ENCODE results near the gene CD55. TPM values are rescaled to one million over a fixed set of nuclear protein-coding genes. Genes with fewer than 3 reads are reported as not detected.

The CD55 gene
- total and polyA plus RNA-seq, 2 experiments from 2014 or later, result 16.7 to 18.5 TPM

DNA sequence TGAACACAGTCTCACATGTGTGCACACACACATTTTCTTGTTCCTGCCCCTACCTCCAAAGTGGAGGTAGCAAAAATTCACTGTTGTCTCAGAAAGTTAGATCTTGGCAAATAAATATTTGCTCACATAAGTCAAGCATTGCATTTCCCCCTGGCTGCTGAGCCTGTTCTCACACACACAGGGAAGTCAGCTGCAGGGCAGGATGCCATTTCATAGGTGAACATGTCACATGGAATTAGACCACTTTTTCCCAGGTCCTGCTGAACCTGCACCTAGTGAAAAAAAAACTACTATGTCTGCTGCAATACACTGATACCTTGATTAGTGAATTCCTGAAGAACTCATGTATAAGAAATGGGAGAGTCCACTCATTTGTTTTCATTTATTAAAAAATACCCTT is 5.3 kb upstream of the CD55 start:
- Histone ChIP-seq H3K79me2 (replicated peaks; ENCODE audit: insufficient read depth) (no peaks in the 10 kb centered on the region), H3K9me2 (ENCODE audit: insufficient read depth) (no peaks in the 10 kb centered on the region), H3F3A (replicated peaks; ENCODE audit: low read depth) (no peaks in the 10 kb centered on the region), H3K4me1 (ENCODE audit: insufficient read depth) (peaks cover 11% of the 10 kb centered on the region), H3K27me3 (ENCODE audit: insufficient read depth) (no peaks in the 10 kb centered on the region), H2AFZ (no peak overlapping the region), H3K27ac (ENCODE audit: low read depth) (no peak overlapping the region), H3K4me2 (no peak overlapping the region; the same call in 1 of the 2 replicates), H4K20me1 (replicated peaks; ENCODE audit: insufficient read depth) (no peaks in the 10 kb centered on the region), H3K4me3 (no peak overlapping the region), H3K36me3 (ENCODE audit: insufficient read depth) (no peaks in the 10 kb centered on the region)
- H3K4me1 Mint-ChIP-seq, result peaks cover 36% of the 10 kb centered on the region
- H3K36me3 Mint-ChIP-seq (ENCODE audit: low read depth), result no peaks in the 10 kb centered on the region
- H3K27ac Mint-ChIP-seq, result peak overlapping the region; percentile 48; the same call in 1 of the 2 replicates
- no peak for TF ChIP-seq NANOG (IDR thresholded peaks at IDR 0.05; ENCODE audit: borderline replicate concordance)
- no peak for TF ChIP-seq POLR2AphosphoS5 (IDR thresholded peaks at IDR 0.05; ENCODE audit: low read depth)
- no peak for TF ChIP-seq STAT1 (IDR thresholded peaks at IDR 0.05; ENCODE audit: unreplicated experiment)
- no peak for TF ChIP-seq EZH2phosphoT487 (IDR thresholded peaks at IDR 0.05; ENCODE audit: unreplicated experiment)
- TF ChIP-seq, protein P1, sequence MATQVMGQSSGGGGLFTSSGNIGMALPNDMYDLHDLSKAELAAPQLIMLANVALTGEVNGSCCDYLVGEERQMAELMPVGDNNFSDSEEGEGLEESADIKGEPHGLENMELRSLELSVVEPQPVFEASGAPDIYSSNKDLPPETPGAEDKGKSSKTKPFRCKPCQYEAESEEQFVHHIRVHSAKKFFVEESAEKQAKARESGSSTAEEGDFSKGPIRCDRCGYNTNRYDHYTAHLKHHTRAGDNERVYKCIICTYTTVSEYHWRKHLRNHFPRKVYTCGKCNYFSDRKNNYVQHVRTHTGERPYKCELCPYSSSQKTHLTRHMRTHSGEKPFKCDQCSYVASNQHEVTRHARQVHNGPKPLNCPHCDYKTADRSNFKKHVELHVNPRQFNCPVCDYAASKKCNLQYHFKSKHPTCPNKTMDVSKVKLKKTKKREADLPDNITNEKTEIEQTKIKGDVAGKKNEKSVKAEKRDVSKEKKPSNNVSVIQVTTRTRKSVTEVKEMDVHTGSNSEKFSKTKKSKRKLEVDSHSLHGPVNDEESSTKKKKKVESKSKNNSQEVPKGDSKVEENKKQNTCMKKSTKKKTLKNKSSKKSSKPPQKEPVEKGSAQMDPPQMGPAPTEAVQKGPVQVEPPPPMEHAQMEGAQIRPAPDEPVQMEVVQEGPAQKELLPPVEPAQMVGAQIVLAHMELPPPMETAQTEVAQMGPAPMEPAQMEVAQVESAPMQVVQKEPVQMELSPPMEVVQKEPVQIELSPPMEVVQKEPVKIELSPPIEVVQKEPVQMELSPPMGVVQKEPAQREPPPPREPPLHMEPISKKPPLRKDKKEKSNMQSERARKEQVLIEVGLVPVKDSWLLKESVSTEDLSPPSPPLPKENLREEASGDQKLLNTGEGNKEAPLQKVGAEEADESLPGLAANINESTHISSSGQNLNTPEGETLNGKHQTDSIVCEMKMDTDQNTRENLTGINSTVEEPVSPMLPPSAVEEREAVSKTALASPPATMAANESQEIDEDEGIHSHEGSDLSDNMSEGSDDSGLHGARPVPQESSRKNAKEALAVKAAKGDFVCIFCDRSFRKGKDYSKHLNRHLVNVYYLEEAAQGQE (IDR thresholded peaks at IDR 0.05; ENCODE audit: unreplicated experiment), result no peak
- TF ChIP-seq JUNB (IDR thresholded peaks at IDR 0.05; ENCODE audit: unreplicated experiment), result no peak
- TF ChIP-seq, protein P2, sequence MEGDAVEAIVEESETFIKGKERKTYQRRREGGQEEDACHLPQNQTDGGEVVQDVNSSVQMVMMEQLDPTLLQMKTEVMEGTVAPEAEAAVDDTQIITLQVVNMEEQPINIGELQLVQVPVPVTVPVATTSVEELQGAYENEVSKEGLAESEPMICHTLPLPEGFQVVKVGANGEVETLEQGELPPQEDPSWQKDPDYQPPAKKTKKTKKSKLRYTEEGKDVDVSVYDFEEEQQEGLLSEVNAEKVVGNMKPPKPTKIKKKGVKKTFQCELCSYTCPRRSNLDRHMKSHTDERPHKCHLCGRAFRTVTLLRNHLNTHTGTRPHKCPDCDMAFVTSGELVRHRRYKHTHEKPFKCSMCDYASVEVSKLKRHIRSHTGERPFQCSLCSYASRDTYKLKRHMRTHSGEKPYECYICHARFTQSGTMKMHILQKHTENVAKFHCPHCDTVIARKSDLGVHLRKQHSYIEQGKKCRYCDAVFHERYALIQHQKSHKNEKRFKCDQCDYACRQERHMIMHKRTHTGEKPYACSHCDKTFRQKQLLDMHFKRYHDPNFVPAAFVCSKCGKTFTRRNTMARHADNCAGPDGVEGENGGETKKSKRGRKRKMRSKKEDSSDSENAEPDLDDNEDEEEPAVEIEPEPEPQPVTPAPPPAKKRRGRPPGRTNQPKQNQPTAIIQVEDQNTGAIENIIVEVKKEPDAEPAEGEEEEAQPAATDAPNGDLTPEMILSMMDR (conservative IDR thresholded peaks at IDR 0.05; ENCODE audit: low read depth in 2 of 2), result no peak
- TF ChIP-seq ZNF114 (CRISPR knock-in tag; IDR thresholded peaks at IDR 0.05), result no peak
- TF ChIP-seq ZNF331 (CRISPR knock-in tag; IDR thresholded peaks at IDR 0.05; ENCODE audit: low read depth), result no peak
- TF ChIP-seq, protein P3, sequence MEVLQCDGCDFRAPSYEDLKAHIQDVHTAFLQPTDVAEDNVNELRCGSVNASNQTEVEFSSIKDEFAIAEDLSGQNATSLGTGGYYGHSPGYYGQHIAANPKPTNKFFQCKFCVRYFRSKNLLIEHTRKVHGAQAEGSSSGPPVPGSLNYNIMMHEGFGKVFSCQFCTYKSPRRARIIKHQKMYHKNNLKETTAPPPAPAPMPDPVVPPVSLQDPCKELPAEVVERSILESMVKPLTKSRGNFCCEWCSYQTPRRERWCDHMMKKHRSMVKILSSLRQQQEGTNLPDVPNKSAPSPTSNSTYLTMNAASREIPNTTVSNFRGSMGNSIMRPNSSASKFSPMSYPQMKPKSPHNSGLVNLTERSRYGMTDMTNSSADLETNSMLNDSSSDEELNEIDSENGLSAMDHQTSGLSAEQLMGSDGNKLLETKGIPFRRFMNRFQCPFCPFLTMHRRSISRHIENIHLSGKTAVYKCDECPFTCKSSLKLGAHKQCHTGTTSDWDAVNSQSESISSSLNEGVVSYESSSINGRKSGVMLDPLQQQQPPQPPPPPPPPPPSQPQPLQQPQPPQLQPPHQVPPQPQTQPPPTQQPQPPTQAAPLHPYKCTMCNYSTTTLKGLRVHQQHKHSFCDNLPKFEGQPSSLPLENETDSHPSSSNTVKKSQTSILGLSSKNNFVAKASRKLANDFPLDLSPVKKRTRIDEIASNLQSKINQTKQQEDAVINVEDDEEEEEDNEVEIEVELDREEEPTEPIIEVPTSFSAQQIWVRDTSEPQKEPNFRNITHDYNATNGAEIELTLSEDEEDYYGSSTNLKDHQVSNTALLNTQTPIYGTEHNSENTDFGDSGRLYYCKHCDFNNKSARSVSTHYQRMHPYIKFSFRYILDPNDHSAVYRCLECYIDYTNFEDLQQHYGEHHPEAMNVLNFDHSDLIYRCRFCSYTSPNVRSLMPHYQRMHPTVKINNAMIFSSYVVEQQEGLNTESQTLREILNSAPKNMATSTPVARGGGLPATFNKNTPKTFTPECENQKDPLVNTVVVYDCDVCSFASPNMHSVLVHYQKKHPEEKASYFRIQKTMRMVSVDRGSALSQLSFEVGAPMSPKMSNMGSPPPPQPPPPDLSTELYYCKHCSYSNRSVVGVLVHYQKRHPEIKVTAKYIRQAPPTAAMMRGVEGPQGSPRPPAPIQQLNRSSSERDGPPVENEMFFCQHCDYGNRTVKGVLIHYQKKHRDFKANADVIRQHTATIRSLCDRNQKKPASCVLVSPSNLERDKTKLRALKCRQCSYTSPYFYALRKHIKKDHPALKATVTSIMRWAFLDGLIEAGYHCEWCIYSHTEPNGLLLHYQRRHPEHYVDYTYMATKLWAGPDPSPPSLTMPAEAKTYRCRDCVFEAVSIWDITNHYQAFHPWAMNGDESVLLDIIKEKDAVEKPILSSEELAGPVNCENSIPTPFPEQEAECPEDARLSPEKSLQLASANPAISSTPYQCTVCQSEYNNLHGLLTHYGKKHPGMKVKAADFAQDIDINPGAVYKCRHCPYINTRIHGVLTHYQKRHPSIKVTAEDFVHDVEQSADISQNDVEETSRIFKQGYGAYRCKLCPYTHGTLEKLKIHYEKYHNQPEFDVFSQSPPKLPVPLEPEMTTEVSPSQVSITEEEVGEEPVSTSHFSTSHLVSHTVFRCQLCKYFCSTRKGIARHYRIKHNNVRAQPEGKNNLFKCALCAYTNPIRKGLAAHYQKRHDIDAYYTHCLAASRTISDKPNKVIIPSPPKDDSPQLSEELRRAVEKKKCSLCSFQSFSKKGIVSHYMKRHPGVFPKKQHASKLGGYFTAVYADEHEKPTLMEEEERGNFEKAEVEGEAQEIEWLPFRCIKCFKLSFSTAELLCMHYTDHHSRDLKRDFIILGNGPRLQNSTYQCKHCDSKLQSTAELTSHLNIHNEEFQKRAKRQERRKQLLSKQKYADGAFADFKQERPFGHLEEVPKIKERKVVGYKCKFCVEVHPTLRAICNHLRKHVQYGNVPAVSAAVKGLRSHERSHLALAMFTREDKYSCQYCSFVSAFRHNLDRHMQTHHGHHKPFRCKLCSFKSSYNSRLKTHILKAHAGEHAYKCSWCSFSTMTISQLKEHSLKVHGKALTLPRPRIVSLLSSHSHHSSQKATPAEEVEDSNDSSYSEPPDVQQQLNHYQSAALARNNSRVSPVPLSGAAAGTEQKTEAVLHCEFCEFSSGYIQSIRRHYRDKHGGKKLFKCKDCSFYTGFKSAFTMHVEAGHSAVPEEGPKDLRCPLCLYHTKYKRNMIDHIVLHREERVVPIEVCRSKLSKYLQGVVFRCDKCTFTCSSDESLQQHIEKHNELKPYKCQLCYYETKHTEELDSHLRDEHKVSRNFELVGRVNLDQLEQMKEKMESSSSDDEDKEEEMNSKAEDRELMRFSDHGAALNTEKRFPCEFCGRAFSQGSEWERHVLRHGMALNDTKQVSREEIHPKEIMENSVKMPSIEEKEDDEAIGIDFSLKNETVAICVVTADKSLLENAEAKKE (CRISPR knock-in tag; IDR thresholded peaks at IDR 0.05), result no peak
- TF ChIP-seq, protein P4, sequence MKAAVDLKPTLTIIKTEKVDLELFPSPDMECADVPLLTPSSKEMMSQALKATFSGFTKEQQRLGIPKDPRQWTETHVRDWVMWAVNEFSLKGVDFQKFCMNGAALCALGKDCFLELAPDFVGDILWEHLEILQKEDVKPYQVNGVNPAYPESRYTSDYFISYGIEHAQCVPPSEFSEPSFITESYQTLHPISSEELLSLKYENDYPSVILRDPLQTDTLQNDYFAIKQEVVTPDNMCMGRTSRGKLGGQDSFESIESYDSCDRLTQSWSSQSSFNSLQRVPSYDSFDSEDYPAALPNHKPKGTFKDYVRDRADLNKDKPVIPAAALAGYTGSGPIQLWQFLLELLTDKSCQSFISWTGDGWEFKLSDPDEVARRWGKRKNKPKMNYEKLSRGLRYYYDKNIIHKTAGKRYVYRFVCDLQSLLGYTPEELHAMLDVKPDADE (IDR thresholded peaks at IDR 0.05), result no peak
- TF ChIP-seq EZH2 (IDR thresholded peaks at IDR 0.05; ENCODE audit: low read depth, unreplicated experiment), result no peak
- no peak for TF ChIP-seq CREB1 (CRISPR knock-in tag; IDR thresholded peaks at IDR 0.05; ENCODE audit: low read depth)
- DNase-seq (ENCODE audit: low spot score) (peak; percentile 13), ATAC-seq (no peak)
- no peaks in the 10 kb centered on the region; the same call in 2 of the 3 replicates for H3K9me3 Mint-ChIP-seq
- H3K4me3 Mint-ChIP-seq, result no peak overlapping the region
- peaks cover 4% of the 10 kb centered on the region for H3K27me3 Mint-ChIP-seq (ENCODE audit: insufficient read depth, low read depth, poor library complexity)

Measured in GM23338 (cell line).